Suprapubic skin (tissue), 4 donors: Measurements from ENCODE around the gene CLIC4. TPM values are rescaled to one million over a fixed set of nuclear protein-coding genes. Genes with fewer than 3 reads are reported as not detected.
"Not testable (repeated sequence)": the region's sequence is repeated elsewhere in the genome, so short reads cannot be mapped to it uniquely, and the experiment has no call there.

Experiments
- DNase-seq, 2 donors: peaks; one replicate each; pipeline ENCODE4 v3.0.0-alpha.2; 2019; ENCODE audit warnings: low spot score in 2 of 2
- H3K27ac ChIP-seq: fragments of 200-600 bp; sonication (generic); one replicate; pipeline ENCODE4 v1.5.1; 2019
- H3K27me3 ChIP-seq: fragments of 200-600 bp; sonication (generic); one replicate; pipeline ENCODE4 v1.5.1; 2019
- H3K36me3 ChIP-seq: fragments of 200-600 bp; sonication (generic); one replicate; pipeline ENCODE4 v1.5.1; 2019
- H3K4me1 ChIP-seq: fragments of 200-600 bp; sonication (generic); one replicate; pipeline ENCODE4 v1.5.1; 2019
- H3K4me3 ChIP-seq: fragments of 200-600 bp; sonication (generic); one replicate; pipeline ENCODE4 v1.5.1; 2019; ENCODE audit warnings: mild to moderate bottlenecking
- H3K9me3 ChIP-seq: fragments of 200-600 bp; sonication (generic); one replicate; pipeline ENCODE4 v1.5.1; 2019
- EP300 ChIP-seq: sonication (generic); formaldehyde crosslinking; IDR thresholded peaks from one replicate; pipeline ENCODE4 v1.6.1; 2017; ENCODE audit warnings: antibody characterized with exemption
- POLR2A ChIP-seq, 2 donors: fragments of 450-650 bp; IDR thresholded peaks; one replicate each; pipeline ENCODE4 v1.6.1; 2017; ENCODE audit warnings: antibody characterized with exemption in 2 of 2, mild to moderate bottlenecking in 2 of 2, moderate library complexity in 2 of 2
- POLR2AphosphoS5 ChIP-seq, 3 donors: sonication (generic); formaldehyde crosslinking; IDR thresholded peaks; one replicate each; pipeline ENCODE4 v1.6.1; 2017; ENCODE audit warnings: antibody characterized with exemption in 3 of 3
- WGBS: methylation state at CpG from one replicate; pipeline ENCODE4 v1.1.5; 2018; 5-methylcytosine and 5-hydroxymethylcytosine counted together
- total RNA-seq, 4 donors: library from RNA; depleted of rRNA; stranded (reverse); fragments of >200 nt; gene quantifications; one replicate each; pipeline ENCODE4 v1.1.0, GENCODE V29; 2016
- TF ChIP-seq, protein P1 (sequence below), 2 donors: fragments of 200-600 bp in 1 of 2; fragments of 450-650 bp in 1 of 2; sonication (generic) in 1 of 2; IDR thresholded peaks; one replicate each; pipeline ENCODE4 v1.5.1; 2016 to 2019; ENCODE audit warnings: antibody characterized with exemption in 2 of 2, mild to moderate bottlenecking in 1 of 2, moderate library complexity in 1 of 2

Gene CLIC4
- total RNA-seq, 4 donors from 2014 or later = 50.1 to 76.3 (median 71.4) TPM

DNA sequence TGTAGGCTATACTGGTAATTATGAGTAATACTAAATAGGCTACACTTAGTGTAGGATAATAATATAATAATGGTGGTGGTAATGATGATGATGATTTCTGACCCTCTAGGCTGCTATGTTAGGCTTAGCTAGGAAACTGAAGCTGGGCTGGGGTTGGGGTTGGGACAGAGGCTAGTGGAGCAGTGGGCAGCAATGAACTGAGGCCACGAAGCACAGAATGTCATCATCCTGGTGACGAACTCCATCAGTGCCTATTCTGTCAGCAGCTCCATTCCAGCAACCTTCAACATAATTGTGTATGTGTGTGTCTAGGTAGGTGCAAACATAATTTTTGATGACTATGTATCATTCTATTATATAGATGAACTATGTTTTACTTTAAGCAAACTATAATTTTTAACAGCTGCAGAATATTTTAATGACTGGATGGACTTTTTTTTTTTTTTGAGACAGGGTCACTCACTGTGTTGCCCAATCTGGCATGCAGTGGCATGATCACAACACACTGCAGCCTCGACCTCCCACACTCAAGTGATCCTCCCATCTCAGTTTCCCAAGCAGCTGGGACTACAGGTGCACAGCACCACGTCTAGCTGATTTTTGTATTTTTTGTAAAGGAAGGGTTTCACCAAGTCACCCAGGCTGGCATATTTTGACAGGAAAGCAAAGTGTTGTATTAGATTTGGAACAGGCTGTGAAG is 12.9 kb upstream of the CLIC4 start:
- no peaks in the 10 kb centered on the region for H3K27me3 ChIP-seq
- H3K36me3 ChIP-seq = no peaks in the 10 kb centered on the region
- H3K9me3 ChIP-seq = no peaks in the 10 kb centered on the region
- H3K4me3 ChIP-seq = no peak overlapping the region
- no peak for TF ChIP-seq EP300
- TF ChIP-seq POLR2AphosphoS5 (IDR thresholded peaks at IDR 0.05) = no peak
- TF ChIP-seq, protein P1, sequence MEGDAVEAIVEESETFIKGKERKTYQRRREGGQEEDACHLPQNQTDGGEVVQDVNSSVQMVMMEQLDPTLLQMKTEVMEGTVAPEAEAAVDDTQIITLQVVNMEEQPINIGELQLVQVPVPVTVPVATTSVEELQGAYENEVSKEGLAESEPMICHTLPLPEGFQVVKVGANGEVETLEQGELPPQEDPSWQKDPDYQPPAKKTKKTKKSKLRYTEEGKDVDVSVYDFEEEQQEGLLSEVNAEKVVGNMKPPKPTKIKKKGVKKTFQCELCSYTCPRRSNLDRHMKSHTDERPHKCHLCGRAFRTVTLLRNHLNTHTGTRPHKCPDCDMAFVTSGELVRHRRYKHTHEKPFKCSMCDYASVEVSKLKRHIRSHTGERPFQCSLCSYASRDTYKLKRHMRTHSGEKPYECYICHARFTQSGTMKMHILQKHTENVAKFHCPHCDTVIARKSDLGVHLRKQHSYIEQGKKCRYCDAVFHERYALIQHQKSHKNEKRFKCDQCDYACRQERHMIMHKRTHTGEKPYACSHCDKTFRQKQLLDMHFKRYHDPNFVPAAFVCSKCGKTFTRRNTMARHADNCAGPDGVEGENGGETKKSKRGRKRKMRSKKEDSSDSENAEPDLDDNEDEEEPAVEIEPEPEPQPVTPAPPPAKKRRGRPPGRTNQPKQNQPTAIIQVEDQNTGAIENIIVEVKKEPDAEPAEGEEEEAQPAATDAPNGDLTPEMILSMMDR (IDR thresholded peaks at IDR 0.05) = no peak
- TF ChIP-seq POLR2A (IDR thresholded peaks at IDR 0.05) = no peak
- DNase-seq = no peak
- no peak overlapping the region for H3K27ac ChIP-seq
- H3K4me1 ChIP-seq = peaks cover 27% of the 10 kb centered on the region
- 80% methylated on average over 4 of the region's 4 CpGs for WGBS

DNA sequence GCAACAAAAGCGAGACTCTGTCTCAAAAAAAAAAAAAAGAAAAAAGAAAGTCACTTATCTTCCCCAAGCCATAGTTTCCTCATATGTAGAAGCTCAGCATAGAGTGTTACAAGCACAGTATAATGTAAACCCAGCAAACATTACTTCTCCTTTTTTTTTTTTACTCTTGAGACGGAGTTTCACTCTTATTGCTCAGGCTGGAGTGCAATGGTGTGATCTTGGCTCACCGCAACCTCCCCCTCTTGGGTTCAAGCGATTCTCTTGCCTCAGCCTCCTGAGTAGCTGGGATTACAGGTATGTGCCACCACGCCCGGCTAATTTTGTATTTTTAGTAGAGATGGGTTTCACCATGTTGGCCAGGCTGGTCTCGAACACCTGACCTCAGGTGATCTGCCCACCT is 11.9 kb upstream of the CLIC4 start:
- not testable (repeated sequence) for DNase-seq, H3K27me3 ChIP-seq, H3K36me3 ChIP-seq, H3K9me3 ChIP-seq, H3K27ac ChIP-seq, H3K4me3 ChIP-seq
- WGBS = 82% methylated on average over 7 of the region's 7 CpGs
- peaks cover 27% of the 10 kb centered on the region for H3K4me1 ChIP-seq

- peaks cover 27% of the 10 kb centered on the region for H3K4me1 ChIP-seq
- H3K27me3 ChIP-seq = no peaks in the 10 kb centered on the region
- 89% methylated on average over 5 of the region's 5 CpGs for WGBS
- no peak overlapping the region for H3K27ac ChIP-seq
- TF ChIP-seq EP300 (no peak), POLR2AphosphoS5 (IDR thresholded peaks at IDR 0.05) (no peak), POLR2A (IDR thresholded peaks at IDR 0.05) (no peak)
- TF ChIP-seq, protein P1 (IDR thresholded peaks at IDR 0.05) = no peak
- no peaks in the 10 kb centered on the region for H3K9me3 ChIP-seq
- no peak for DNase-seq
- no peak overlapping the region for H3K4me3 ChIP-seq
- no peaks in the 10 kb centered on the region for H3K36me3 ChIP-seq
Observed at GRCh38 chr1:24735156-24735508, 10.1 kb upstream of the CLIC4 start.

DNA sequence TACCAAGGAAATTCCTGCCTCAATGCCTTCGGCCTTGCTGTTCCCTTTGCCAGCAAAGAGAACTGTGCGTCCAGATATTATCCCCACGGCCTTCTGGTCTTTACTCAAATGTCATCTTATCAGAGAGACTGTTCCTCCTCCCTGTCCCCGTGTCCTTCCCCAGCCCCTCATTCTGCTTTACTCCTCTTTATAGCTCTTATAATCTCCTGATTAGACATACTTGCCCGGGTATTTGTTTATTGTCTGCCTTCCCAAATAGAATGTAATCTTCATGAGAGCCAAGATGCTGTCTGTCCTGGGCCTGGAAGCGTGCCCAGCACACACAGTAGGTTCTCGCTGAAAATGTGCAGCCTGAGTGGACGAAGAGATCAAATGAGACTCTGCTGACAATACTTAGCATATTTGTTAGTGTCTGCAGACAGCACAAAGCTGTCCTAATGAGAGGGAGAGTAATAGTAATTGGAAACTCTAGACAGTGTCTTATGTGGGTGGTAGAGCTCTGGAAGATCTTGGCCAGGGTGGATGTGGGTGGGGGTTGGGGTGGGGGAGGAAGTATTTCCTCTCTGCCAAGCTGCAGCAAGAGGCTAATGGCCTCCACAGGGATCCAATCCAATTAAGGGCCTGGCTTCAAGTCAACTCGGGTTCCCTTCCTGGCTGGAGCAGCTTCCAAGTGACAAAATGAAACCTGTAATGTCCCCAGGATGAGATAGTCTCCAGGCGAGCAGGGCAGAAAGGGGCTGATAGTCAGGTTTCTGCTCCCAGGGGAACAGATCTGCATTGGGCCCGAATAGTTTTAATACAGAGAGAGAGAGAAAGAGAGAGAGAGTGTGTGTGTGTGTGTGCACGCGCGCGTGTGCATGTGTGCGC is 9.5 kb upstream of the CLIC4 start:
- DNase-seq = peak in 1 of 2 donors; percentile 51
- Histone ChIP-seq H3K36me3 (no peaks in the 10 kb centered on the region), H3K27me3 (no peaks in the 10 kb centered on the region), H3K4me3 (peak overlapping the region; percentile 11), H3K4me1 (peaks cover 23% of the 10 kb centered on the region), H3K9me3 (no peaks in the 10 kb centered on the region), H3K27ac (peak overlapping the region; percentile 52)
- WGBS = 35% methylated on average over 16 of the region's 16 CpGs
- TF ChIP-seq POLR2A (IDR thresholded peaks at IDR 0.05) = no peak
- no peak for TF ChIP-seq EP300

DNA sequence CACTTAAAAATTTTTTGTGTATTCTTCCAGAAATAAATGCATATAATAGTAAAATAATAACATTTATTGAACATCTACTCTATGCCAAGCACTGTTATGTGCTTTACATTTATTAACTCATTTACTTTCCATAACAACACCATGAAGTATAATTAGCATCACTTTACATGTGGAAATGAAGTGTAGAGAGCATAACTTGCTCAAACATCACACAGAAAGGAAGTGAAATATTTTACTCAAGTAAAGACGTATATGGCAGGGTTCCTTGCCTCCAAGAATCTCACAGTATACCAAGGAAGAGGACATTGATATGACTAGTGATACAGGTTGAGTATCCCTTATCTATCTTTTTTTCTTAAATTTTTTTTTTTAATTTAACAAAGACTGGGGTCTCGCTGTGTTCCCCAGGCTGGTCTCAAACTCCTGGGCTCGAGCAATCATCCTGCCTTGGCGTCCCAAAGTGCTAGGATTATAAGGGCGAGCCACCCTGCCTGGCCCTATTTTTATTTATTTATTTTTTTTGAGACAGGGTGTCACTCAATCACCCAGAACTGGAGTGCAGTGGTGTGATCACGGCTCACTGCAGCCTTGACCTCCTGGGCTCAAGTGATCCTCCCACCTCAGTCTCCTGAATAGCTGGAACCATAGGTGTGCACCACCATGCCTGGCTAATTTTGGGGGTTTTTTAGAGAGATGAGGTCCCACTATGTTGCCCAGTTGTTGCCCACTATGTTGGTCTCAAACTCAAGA is 7.7 kb upstream of the CLIC4 start:
- H3K4me3 ChIP-seq = no peak overlapping the region
- WGBS = 90% methylated on average over 6 of the region's 6 CpGs
- no peaks in the 10 kb centered on the region for H3K27me3 ChIP-seq
- TF ChIP-seq EP300 (no peak), POLR2A (IDR thresholded peaks at IDR 0.05) (no peak), POLR2AphosphoS5 (IDR thresholded peaks at IDR 0.05) (no peak)
- TF ChIP-seq, protein P1 (IDR thresholded peaks at IDR 0.05) = no peak
- peaks cover 25% of the 10 kb centered on the region for H3K4me1 ChIP-seq
- no peaks in the 10 kb centered on the region for H3K36me3 ChIP-seq
- H3K27ac ChIP-seq = no peak overlapping the region
- no peak for DNase-seq
- H3K9me3 ChIP-seq = no peaks in the 10 kb centered on the region

- no peak overlapping the region for H3K27ac ChIP-seq
- WGBS = 96% methylated on average over 9 of the region's 9 CpGs
- H3K4me1 ChIP-seq = peaks cover 42% of the 10 kb centered on the region
- no peaks in the 10 kb centered on the region for H3K9me3 ChIP-seq
- TF ChIP-seq POLR2A (IDR thresholded peaks at IDR 0.05) = no peak
- TF ChIP-seq POLR2AphosphoS5 (IDR thresholded peaks at IDR 0.05) = no peak
- TF ChIP-seq, protein P1 (IDR thresholded peaks at IDR 0.05) = no peak
- no peak for TF ChIP-seq EP300
- H3K36me3 ChIP-seq = no peaks in the 10 kb centered on the region
- H3K4me3 ChIP-seq = no peak overlapping the region
- H3K27me3 ChIP-seq = no peaks in the 10 kb centered on the region
- peak in 1 of 2 donors; percentile 44 for DNase-seq
Observed at GRCh38 chr1:24739241-24739640, 6.0 kb upstream of the CLIC4 start.
